H9 (cell line): ENCODE results near the gene SLC9A9. TPM values are rescaled to one million over a fixed set of nuclear protein-coding genes. Genes with fewer than 3 reads are reported as not detected.

Experiments
- DNase-seq: peaks from one replicate; pipeline ENCODE4 v3.0.0-alpha.2; 2017
- H2AFZ ChIP-seq: one replicate; pipeline ENCODE4 v1.6.1; 2013; ENCODE audit warnings: mild to moderate bottlenecking, low read length, control low read depth, moderate library complexity
- H2AK5ac ChIP-seq: 2 replicates; pipeline ENCODE4 v1.6.1; 2013; ENCODE audit warnings: low read length, control low read depth, mixed read lengths; ENCODE audit not compliant: insufficient read length
- H2BK120ac ChIP-seq: one replicate; pipeline ENCODE4 v1.6.1; 2013; ENCODE audit warnings: low read depth, mild to moderate bottlenecking, low read length, control low read depth, inconsistent platforms; ENCODE audit not compliant: poor library complexity, severe bottlenecking
- H2BK12ac ChIP-seq: 2 replicates; pipeline ENCODE4 v1.6.1; 2013; ENCODE audit warnings: low read length, control low read depth, mixed read lengths, low read depth; ENCODE audit not compliant: insufficient read length
- H2BK15ac ChIP-seq: 2 replicates; pipeline ENCODE4 v1.6.1; 2013; ENCODE audit warnings: low read depth, low read length, control low read depth
- H2BK20ac ChIP-seq: one replicate; pipeline ENCODE4 v1.6.1; 2013; ENCODE audit warnings: low read depth, mild to moderate bottlenecking, low read length, control low read depth, inconsistent platforms; ENCODE audit not compliant: poor library complexity, severe bottlenecking
- H2BK5ac ChIP-seq: 2 replicates; pipeline ENCODE4 v1.6.1; 2013; ENCODE audit warnings: low read length, control low read depth, mixed read lengths; ENCODE audit not compliant: insufficient read length
- H3K14ac ChIP-seq: 2 replicates; pipeline ENCODE4 v1.6.1; 2013; ENCODE audit warnings: low read length, control low read depth; ENCODE audit not compliant: insufficient read depth
- H3K18ac ChIP-seq: 2 replicates; pipeline ENCODE4 v1.6.1; 2013; ENCODE audit warnings: low read depth, mild to moderate bottlenecking, mixed read lengths, low read length, control low read depth; ENCODE audit not compliant: insufficient read length
- H3K23ac ChIP-seq: 2 replicates; pipeline ENCODE4 v1.6.1; 2013; ENCODE audit warnings: low read length, control low read depth, mixed read lengths, low read depth; ENCODE audit not compliant: insufficient read length
- H3K23me2 ChIP-seq: 2 replicates; pipeline ENCODE4 v1.6.1; 2013; ENCODE audit warnings: low read depth, mild to moderate bottlenecking, mixed read lengths, low read length, control low read depth; ENCODE audit not compliant: insufficient read length, poor library complexity, severe bottlenecking
- H3K27ac ChIP-seq: 2 replicates; pipeline ENCODE4 v1.5.1; 2013; ENCODE audit warnings: low read length, control low read depth, mixed read lengths, low read depth; ENCODE audit not compliant: insufficient read length
- H3K27me3 ChIP-seq: 2 replicates; pipeline ENCODE4 v1.6.1; 2013; ENCODE audit warnings: low read length, control low read depth, inconsistent platforms; ENCODE audit not compliant: insufficient read depth
- H3K4ac ChIP-seq: 2 replicates; pipeline ENCODE4 v1.6.1; 2013; ENCODE audit warnings: low read depth, mild to moderate bottlenecking, control low read depth, inconsistent platforms, low read length, moderate library complexity
- H3K4me1 ChIP-seq: 2 replicates; pipeline ENCODE4 v1.6.1; 2013; ENCODE audit warnings: low read length, control low read depth, inconsistent platforms; ENCODE audit not compliant: insufficient read depth
- H3K4me2 ChIP-seq: 2 replicates; pipeline ENCODE4 v1.6.1; 2013; ENCODE audit warnings: low read length, control low read depth, mixed read lengths; ENCODE audit not compliant: insufficient read length, insufficient read depth
- H3K56ac ChIP-seq: 2 replicates; pipeline ENCODE4 v1.6.1; 2013; ENCODE audit warnings: low read depth, mild to moderate bottlenecking, mixed read lengths, low read length, control low read depth; ENCODE audit not compliant: insufficient read length
- H3K79me1 ChIP-seq: 2 replicates; pipeline ENCODE4 v1.6.1; 2013; ENCODE audit warnings: low read depth, mild to moderate bottlenecking, moderate library complexity, low read length, control low read depth, inconsistent platforms; ENCODE audit not compliant: insufficient read depth, poor library complexity, severe bottlenecking
- H3K79me2 ChIP-seq: 2 replicates; pipeline ENCODE4 v1.6.1; 2013; ENCODE audit warnings: low read length, control low read depth, inconsistent platforms; ENCODE audit not compliant: insufficient read depth
- H3K9ac ChIP-seq: 2 replicates; pipeline ENCODE4 v1.6.1; 2013; ENCODE audit warnings: low read length, control low read depth, mixed read lengths; ENCODE audit not compliant: insufficient read length; ENCODE audit errors: extremely low read depth
- H3K9me3 ChIP-seq: one replicate; pipeline ENCODE4 v1.6.1; 2013; ENCODE audit warnings: low read depth, low read length, inconsistent platforms; ENCODE audit not compliant: control insufficient read depth
- H3T11ph ChIP-seq: one replicate; pipeline ENCODE4 v1.6.1; 2013; ENCODE audit warnings: mild to moderate bottlenecking, low read length, control low read depth, inconsistent platforms
- H4K20me1 ChIP-seq: one replicate; pipeline ENCODE4 v1.6.1; 2013; ENCODE audit not compliant: control insufficient read depth, insufficient read length, insufficient read depth
- H4K5ac ChIP-seq: 2 replicates; pipeline ENCODE4 v1.6.1; 2013; ENCODE audit warnings: low read depth, mild to moderate bottlenecking, mixed read lengths, low read length, control low read depth; ENCODE audit not compliant: insufficient read length
- H4K8ac ChIP-seq: replicated peaks from 2 replicates; pipeline ENCODE4 v1.6.1; 2013; ENCODE audit warnings: low read length, control low read depth, mixed read lengths, low read depth; ENCODE audit not compliant: insufficient read length
- H4K91ac ChIP-seq: 2 replicates; pipeline ENCODE4 v1.6.1; 2013; ENCODE audit warnings: low read depth, mild to moderate bottlenecking, moderate library complexity, mixed read lengths, low read length, control low read depth; ENCODE audit not compliant: insufficient read length
- H3K27ac Mint-ChIP-seq, 3 experiments: 2 replicates in 2 of 3; 3 replicates in 1 of 3; pipeline ENCODE4 v1.8.0; 2020 to 2021; ENCODE audit warnings: mixed read lengths in 3 of 3, mild to moderate bottlenecking in 1 of 3, moderate library complexity in 1 of 3
- H3K27me3 Mint-ChIP-seq: 2 replicates; pipeline ENCODE4 v1.8.0; 2021; ENCODE audit warnings: low read depth, mild to moderate bottlenecking, moderate library complexity, mixed read lengths
- H3K36me3 Mint-ChIP-seq, 3 experiments: 2 replicates in 2 of 3; 3 replicates in 1 of 3; pipeline ENCODE4 v1.8.0; 2020 to 2021; ENCODE audit warnings: low read depth in 3 of 3, mixed read lengths in 3 of 3; ENCODE audit not compliant: insufficient read depth in 1 of 3
- H3K4me1 Mint-ChIP-seq, 2 experiments: 2 replicates each; pipeline ENCODE4 v1.8.0; 2020; ENCODE audit warnings: mixed read lengths in 2 of 2
- H3K4me3 Mint-ChIP-seq, 2 experiments: 2 replicates in 1 of 2; 3 replicates in 1 of 2; pipeline ENCODE4 v1.8.0; 2020 to 2021; ENCODE audit warnings: mild to moderate bottlenecking in 2 of 2, mixed read lengths in 2 of 2, moderate library complexity in 1 of 2
- H3K9me3 Mint-ChIP-seq, 2 experiments: 2 replicates in 1 of 2; 3 replicates in 1 of 2; pipeline ENCODE4 v1.8.0; 2020; ENCODE audit warnings: mild to moderate bottlenecking in 2 of 2, mixed read lengths in 2 of 2, moderate library complexity in 1 of 2
- CTCF ChIP-seq: fragments of 200-600 bp; sonication (generic); conservative IDR thresholded peaks from 3 replicates; pipeline ENCODE4 v1.8.0; 2021; ENCODE audit warnings: antibody characterized with exemption, mild to moderate bottlenecking
- WGBS: extraction: QIAGEN DNeasy Blood & Tissue Kit; methylation state at CpG from one replicate; pipeline ENCODE4 v1.1.7; 2013; ENCODE audit warnings: missing lambda C conversion rate, low lambda C conversion rate, mixed read lengths; ENCODE audit not compliant: insufficient read length; ENCODE audit errors: extremely low coverage; 5-methylcytosine and 5-hydroxymethylcytosine counted together
- total RNA-seq: library from RNA; stranded (reverse); gene quantifications from 2 replicates; pipeline ENCODE4 v1.2.1, GENCODE V29; 2021

SLC9A9 gene
- total RNA-seq, 1 experiment from 2014 or later = 0.35 TPM

GRCh38 chr3:143726727-143727126 is 121.5 kb downstream of the SLC9A9 start:
- WGBS = no CpG with 5 or more reads among the region's 1 CpG
- no peak for TF ChIP-seq CTCF

More at GRCh38 chr3:143726727-143727126, 121.5 kb downstream of the SLC9A9 start:
- no peak overlapping the region for H3K18ac ChIP-seq
- H3K23ac ChIP-seq = no peak overlapping the region
- no peaks in the 10 kb centered on the region for H3K9me3 Mint-ChIP-seq
- no peak overlapping the region for H3T11ph ChIP-seq
- H2BK120ac ChIP-seq = no peak overlapping the region
- no peak overlapping the region for H2BK5ac ChIP-seq
- H3K23me2 ChIP-seq = no peaks in the 10 kb centered on the region
- no peak overlapping the region for H3K27ac ChIP-seq
- no peak overlapping the region for H2AK5ac ChIP-seq
- H4K8ac ChIP-seq = no peak overlapping the region
- DNase-seq = no peak
- no peak overlapping the region for H3K9ac ChIP-seq
- H3K79me1 ChIP-seq = no peaks in the 10 kb centered on the region
- H3K14ac ChIP-seq = no peak overlapping the region
- H3K4me1 ChIP-seq = no peaks in the 10 kb centered on the region
- no peak overlapping the region for H2BK12ac ChIP-seq
- no peaks in the 10 kb centered on the region for H3K27me3 Mint-ChIP-seq
- no peak overlapping the region for H2BK20ac ChIP-seq
- no peaks in the 10 kb centered on the region for H3K9me3 ChIP-seq
- H3K27ac Mint-ChIP-seq = no peak overlapping the region
- H3K79me2 ChIP-seq = no peaks in the 10 kb centered on the region
- H4K5ac ChIP-seq = no peak overlapping the region
- no peak overlapping the region for H3K4me3 Mint-ChIP-seq
- H4K20me1 ChIP-seq = no peaks in the 10 kb centered on the region
- peaks cover 0 to 4% (median 0%) of the 10 kb centered on the region in 3 experiments; a peak in 1 of 7 replicates for H3K36me3 Mint-ChIP-seq
- no peak overlapping the region for H3K4ac ChIP-seq
- no peak overlapping the region for H3K56ac ChIP-seq
- H2BK15ac ChIP-seq = no peak overlapping the region
- H3K4me2 ChIP-seq = no peak overlapping the region
- H2AFZ ChIP-seq = no peak overlapping the region
- H3K4me1 Mint-ChIP-seq = no peaks in the 10 kb centered on the region
- H4K91ac ChIP-seq = no peak overlapping the region
- H3K27me3 ChIP-seq = no peaks in the 10 kb centered on the region
